Mesendoderm (in vitro differentiated cells): ENCODE data around the gene RAG1.

ENCODE experiments used
- DNase-seq: peaks from one replicate; pipeline ENCODE4 v3.0.0; 2013
- H2AK5ac ChIP-seq: 2 replicates; pipeline ENCODE4 v1.6.1; 2013; ENCODE audit warnings: low read length, inconsistent platforms
- H2BK120ac ChIP-seq: 2 replicates; pipeline ENCODE4 v1.6.1; 2013; ENCODE audit warnings: low read depth, mild to moderate bottlenecking, low read length, moderate library complexity, mixed read lengths
- H2BK15ac ChIP-seq: replicated peaks from 2 replicates; pipeline ENCODE4 v1.6.1; 2013; ENCODE audit warnings: low read depth, mild to moderate bottlenecking, moderate library complexity
- H2BK5ac ChIP-seq: 2 replicates; pipeline ENCODE4 v1.6.1; 2013; ENCODE audit warnings: low read length, inconsistent platforms
- H3K18ac ChIP-seq: 2 replicates; pipeline ENCODE4 v1.6.1; 2013; ENCODE audit warnings: mild to moderate bottlenecking, low read length, mixed read lengths
- H3K23ac ChIP-seq: one replicate; pipeline ENCODE4 v1.6.1; 2013; ENCODE audit warnings: low read length
- H3K27ac ChIP-seq: 2 replicates; pipeline ENCODE4 v1.5.1; 2013; ENCODE audit warnings: low read depth, mild to moderate bottlenecking, inconsistent platforms, low read length, moderate library complexity
- H3K27me3 ChIP-seq: 2 replicates; pipeline ENCODE4 v1.6.1; 2013; ENCODE audit warnings: low read length, control low read depth, mild to moderate bottlenecking, inconsistent platforms; ENCODE audit not compliant: insufficient read depth, poor library complexity
- H3K36me3 ChIP-seq: 2 replicates; pipeline ENCODE4 v1.6.1; 2013; ENCODE audit warnings: low read length, inconsistent platforms; ENCODE audit not compliant: control insufficient read depth, insufficient read depth
- H3K4ac ChIP-seq: one replicate; pipeline ENCODE4 v1.6.1; 2013; ENCODE audit warnings: low read depth, mild to moderate bottlenecking, low read length, moderate library complexity
- H3K4me1 ChIP-seq: 2 replicates; pipeline ENCODE4 v1.6.1; 2013; ENCODE audit warnings: low read depth, low read length, inconsistent platforms; ENCODE audit not compliant: control insufficient read depth
- H3K4me2 ChIP-seq: 2 replicates; pipeline ENCODE4 v1.6.1; 2013; ENCODE audit warnings: low read length
- H3K4me3 ChIP-seq: 2 replicates; pipeline ENCODE4 v1.5.1; 2013; ENCODE audit warnings: mild to moderate bottlenecking, low read length
- H3K56ac ChIP-seq: one replicate; pipeline ENCODE4 v1.6.1; 2013; ENCODE audit warnings: low read length
- H3K79me1 ChIP-seq: 2 replicates; pipeline ENCODE4 v1.6.1; 2013; ENCODE audit warnings: low read length, inconsistent platforms
- H3K79me2 ChIP-seq: 2 replicates; pipeline ENCODE4 v1.6.1; 2013; ENCODE audit warnings: mild to moderate bottlenecking, low read length; ENCODE audit not compliant: control insufficient read depth, insufficient read depth
- H3K9ac ChIP-seq: 2 replicates; pipeline ENCODE4 v1.6.1; 2013; ENCODE audit warnings: low read length, inconsistent platforms
- H4K5ac ChIP-seq: one replicate; pipeline ENCODE4 v1.6.1; 2013; ENCODE audit warnings: low read length
- H4K8ac ChIP-seq: one replicate; pipeline ENCODE4 v1.6.1; 2013; ENCODE audit warnings: low read depth, mild to moderate bottlenecking, control low read depth, low read length, moderate library complexity
- WGBS: extraction: QIAGEN DNeasy Blood & Tissue Kit; methylation state at CpG from one replicate; pipeline ENCODE4 v1.1.7; 2013; ENCODE audit warnings: low lambda C conversion rate, missing lambda C conversion rate; ENCODE audit not compliant: insufficient coverage; ENCODE audit errors: extremely low coverage; 5-methylcytosine and 5-hydroxymethylcytosine counted together

The RAG1 gene

DNA sequence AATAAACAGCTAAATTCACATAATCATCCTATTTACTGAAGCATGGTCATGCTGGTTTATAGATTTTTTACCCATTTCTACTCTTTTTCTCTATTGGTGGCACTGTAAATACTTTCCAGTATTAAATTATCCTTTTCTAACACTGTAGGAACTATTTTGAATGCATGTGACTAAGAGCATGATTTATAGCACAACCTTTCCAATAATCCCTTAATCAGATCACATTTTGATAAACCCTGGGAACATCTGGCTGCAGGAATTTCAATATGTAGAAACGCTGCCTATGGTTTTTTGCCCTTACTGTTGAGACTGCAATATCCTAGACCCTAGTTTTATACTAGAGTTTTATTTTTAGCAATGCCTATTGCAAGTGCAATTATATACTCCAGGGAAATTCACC is 10.7 kb downstream of the RAG1 start:
- WGBS: no CpG with 5 or more reads among the region's 1 CpG
- Histone ChIP-seq H3K79me2 (no peaks in the 10 kb centered on the region), H3K27ac (no peak overlapping the region), H4K5ac (no peak overlapping the region), H3K23ac (no peak overlapping the region), H3K56ac (no peak overlapping the region), H2AK5ac (no peak overlapping the region), H3K4me2 (no peak overlapping the region), H3K4ac (no peak overlapping the region), H2BK15ac (no peak overlapping the region), H3K36me3 (no peaks in the 10 kb centered on the region), H3K4me1 (no peaks in the 10 kb centered on the region), H3K27me3 (no peaks in the 10 kb centered on the region), H3K4me3 (no peak overlapping the region), H2BK5ac (no peak overlapping the region), H2BK120ac (no peak overlapping the region), H3K18ac (no peak overlapping the region), H3K79me1 (no peaks in the 10 kb centered on the region), H4K8ac (no peak overlapping the region), H3K9ac (no peak overlapping the region)
- no peak for DNase-seq

DNA sequence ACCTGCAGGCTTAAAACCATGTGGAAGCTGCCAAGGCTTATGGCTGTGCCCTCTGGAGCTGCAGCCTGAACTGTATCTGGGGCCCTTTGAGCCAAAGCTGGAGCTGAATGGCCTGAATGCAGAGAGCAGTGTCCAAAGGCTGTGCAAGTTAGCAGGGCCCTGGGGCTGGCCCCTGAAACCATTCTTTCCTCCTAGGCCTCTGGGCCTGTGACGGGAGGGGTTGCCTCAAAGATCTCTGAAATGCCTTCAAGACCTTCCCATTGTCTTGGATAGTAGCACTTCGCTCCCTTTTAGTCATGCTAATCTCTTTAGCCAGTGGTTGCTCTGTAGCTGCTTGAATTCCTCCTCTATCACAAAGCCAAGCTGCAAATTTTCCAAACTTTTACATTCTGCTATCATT is 13.7 kb downstream of the RAG1 start:
- Histone ChIP-seq H3K23ac (no peak overlapping the region), H3K18ac (no peak overlapping the region), H3K9ac (no peak overlapping the region), H4K5ac (no peak overlapping the region), H3K56ac (no peak overlapping the region), H3K27me3 (no peaks in the 10 kb centered on the region), H2BK15ac (no peak overlapping the region), H3K4me2 (no peak overlapping the region), H3K27ac (no peak overlapping the region), H2AK5ac (no peak overlapping the region), H3K4me1 (no peaks in the 10 kb centered on the region), H3K4ac (no peak overlapping the region), H3K79me2 (no peaks in the 10 kb centered on the region), H2BK120ac (no peak overlapping the region), H2BK5ac (no peak overlapping the region), H3K4me3 (no peak overlapping the region), H3K36me3 (no peaks in the 10 kb centered on the region), H3K79me1 (no peaks in the 10 kb centered on the region), H4K8ac (no peak overlapping the region)
- WGBS: no CpG with 5 or more reads among the region's 2 CpGs
- DNase-seq: no peak

DNA sequence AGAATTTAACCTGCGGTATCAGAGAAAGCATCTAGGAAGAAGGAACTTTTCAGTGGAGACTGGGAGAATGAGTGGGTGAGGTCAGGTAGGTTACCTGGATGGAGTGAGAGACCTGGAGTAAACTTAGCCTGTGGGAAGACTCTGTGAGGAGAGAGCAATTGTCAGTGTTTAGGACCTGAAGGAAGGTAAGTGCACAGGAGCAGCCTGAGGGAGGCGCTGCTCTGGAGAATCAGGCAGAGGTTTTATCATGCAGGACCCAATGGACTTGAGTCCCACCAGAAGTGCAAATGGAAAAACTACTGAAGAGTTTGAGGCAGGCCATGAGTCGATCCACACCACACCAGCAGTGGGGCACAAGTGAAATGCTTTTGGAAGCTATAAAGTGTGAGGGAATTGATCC is 15.9 kb downstream of the RAG1 start:
- no peak overlapping the region for H3K4me3 ChIP-seq
- H3K27me3 ChIP-seq: no peaks in the 10 kb centered on the region
- no CpG with 5 or more reads among the region's 3 CpGs for WGBS

DNA sequence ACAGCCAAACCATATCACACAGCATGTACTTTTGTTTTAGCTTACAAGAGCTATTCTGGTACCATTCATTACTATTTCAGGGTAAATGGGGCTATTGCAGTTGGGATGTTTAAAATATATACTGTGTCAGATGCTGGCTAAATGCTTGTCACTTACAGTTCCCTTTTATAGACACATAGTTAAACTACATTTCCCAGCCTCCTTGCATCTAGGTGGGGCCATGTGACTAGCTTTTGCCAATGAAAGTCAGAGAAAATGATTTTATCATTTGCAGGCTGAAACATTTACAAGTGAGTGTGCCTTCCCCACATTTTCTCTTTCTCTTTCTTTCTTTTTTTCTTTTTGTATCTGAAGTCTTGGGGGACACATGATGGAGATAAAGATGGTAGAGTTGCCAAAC is 18.7 kb downstream of the RAG1 start:
- Histone ChIP-seq H2AK5ac (no peak overlapping the region), H3K4ac (no peak overlapping the region), H3K27ac (no peak overlapping the region), H4K8ac (no peak overlapping the region), H3K27me3 (no peaks in the 10 kb centered on the region), H4K5ac (no peak overlapping the region), H3K79me1 (no peaks in the 10 kb centered on the region), H3K4me2 (no peak overlapping the region), H2BK120ac (no peak overlapping the region), H3K18ac (no peak overlapping the region), H3K56ac (no peak overlapping the region), H3K23ac (no peak overlapping the region), H3K4me3 (no peak overlapping the region), H2BK5ac (no peak overlapping the region), H3K79me2 (no peaks in the 10 kb centered on the region), H3K36me3 (no peaks in the 10 kb centered on the region), H2BK15ac (no peak overlapping the region), H3K4me1 (no peaks in the 10 kb centered on the region), H3K9ac (no peak overlapping the region)
- DNase-seq: no peak

More for the DNA sequence above, 15.9 kb downstream of the RAG1 start:
- Histone ChIP-seq H2AK5ac (no peak overlapping the region), H3K4ac (no peak overlapping the region), H4K5ac (no peak overlapping the region), H4K8ac (no peak overlapping the region), H3K4me1 (no peaks in the 10 kb centered on the region), H3K27ac (no peak overlapping the region), H3K56ac (no peak overlapping the region), H3K36me3 (no peaks in the 10 kb centered on the region), H3K18ac (no peak overlapping the region), H2BK120ac (no peak overlapping the region), H3K79me2 (no peaks in the 10 kb centered on the region), H3K79me1 (no peaks in the 10 kb centered on the region), H3K23ac (no peak overlapping the region), H2BK15ac (no peak overlapping the region), H3K4me2 (no peak overlapping the region), H3K9ac (no peak overlapping the region), H2BK5ac (no peak overlapping the region)
- no peak for DNase-seq

DNA sequence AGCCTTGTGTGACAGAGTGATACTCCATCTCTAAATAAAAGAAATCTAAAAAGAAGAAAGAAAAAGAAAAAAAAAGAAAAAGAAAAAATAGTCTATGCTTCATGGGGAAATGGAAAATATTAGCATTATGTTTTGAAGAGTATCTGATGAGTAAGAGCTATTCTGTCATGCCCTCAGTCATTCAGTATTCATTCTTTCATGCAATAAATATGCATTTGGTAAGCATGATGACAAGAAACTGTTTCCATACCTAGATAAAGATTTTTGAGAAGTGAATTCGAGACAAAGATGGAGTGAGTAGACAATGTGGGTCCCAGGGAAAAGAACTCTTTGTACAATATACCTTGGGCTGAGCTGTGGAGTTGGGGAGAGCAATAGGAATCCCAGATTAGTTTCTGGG is 20.3 kb downstream of the RAG1 start:
- no peak overlapping the region for H3K9ac ChIP-seq
- H3K4ac ChIP-seq: no peak overlapping the region
- no peak overlapping the region for H2AK5ac ChIP-seq
- H3K4me1 ChIP-seq: no peaks in the 10 kb centered on the region
- no peaks in the 10 kb centered on the region for H3K79me1 ChIP-seq
- H3K23ac ChIP-seq: no peak overlapping the region
- no peak overlapping the region for H3K18ac ChIP-seq
- H3K27ac ChIP-seq: no peak overlapping the region
- no peaks in the 10 kb centered on the region for H3K79me2 ChIP-seq
- H2BK120ac ChIP-seq: no peak overlapping the region
- H3K4me3 ChIP-seq: no peak overlapping the region
- no peak overlapping the region for H2BK15ac ChIP-seq
- no peak overlapping the region for H3K4me2 ChIP-seq
- no peaks in the 10 kb centered on the region for H3K36me3 ChIP-seq
- no CpG with 5 or more reads among the region's 1 CpG for WGBS
- no peak overlapping the region for H3K56ac ChIP-seq
- no peak for DNase-seq
- no peak overlapping the region for H2BK5ac ChIP-seq
- no peak overlapping the region for H4K8ac ChIP-seq
- H3K27me3 ChIP-seq: no peaks in the 10 kb centered on the region
- no peak overlapping the region for H4K5ac ChIP-seq

DNA sequence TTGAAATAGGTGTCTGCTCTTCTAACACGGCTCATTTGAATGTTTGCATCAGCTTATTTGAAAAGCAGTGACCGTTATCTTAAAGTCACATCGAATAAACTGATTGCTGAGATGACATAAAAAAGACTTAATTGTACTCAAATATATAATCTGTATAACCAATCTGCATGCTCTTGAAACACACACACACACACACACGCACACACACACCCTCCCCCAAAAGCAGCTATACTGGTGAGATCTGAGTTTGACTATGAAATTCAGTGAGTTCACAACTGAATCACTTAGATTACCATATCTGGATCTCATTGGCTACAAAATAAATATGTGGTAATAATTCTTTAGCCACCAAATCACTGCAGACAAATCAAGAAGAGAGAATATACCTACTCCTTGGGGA is 22.7 kb downstream of the RAG1 start:
- no peak overlapping the region for H2AK5ac ChIP-seq
- no peak overlapping the region for H3K9ac ChIP-seq
- H3K36me3 ChIP-seq: no peaks in the 10 kb centered on the region
- H3K4me1 ChIP-seq: no peaks in the 10 kb centered on the region
- no peak overlapping the region for H3K4me3 ChIP-seq
- H4K5ac ChIP-seq: no peak overlapping the region
- no peaks in the 10 kb centered on the region for H3K79me2 ChIP-seq
- no peak overlapping the region for H3K27ac ChIP-seq
- no peaks in the 10 kb centered on the region for H3K79me1 ChIP-seq
- H2BK5ac ChIP-seq: no peak overlapping the region
- no peak overlapping the region for H3K56ac ChIP-seq
- H3K23ac ChIP-seq: no peak overlapping the region
- no peak overlapping the region for H3K18ac ChIP-seq
- no peak overlapping the region for H3K4me2 ChIP-seq
- no peaks in the 10 kb centered on the region for H3K27me3 ChIP-seq
- WGBS: no CpG with 5 or more reads among the region's 4 CpGs
- no peak overlapping the region for H3K4ac ChIP-seq
- no peak overlapping the region for H2BK15ac ChIP-seq
- no peak overlapping the region for H4K8ac ChIP-seq
- H2BK120ac ChIP-seq: no peak overlapping the region
- DNase-seq: no peak
